ENCODE data around the gene MTLN.
"Not testable (repeated sequence)": the region's sequence is repeated elsewhere in the genome, so short reads cannot be mapped to it uniquely, and the experiment has no call there.

The MTLN gene

DNA sequence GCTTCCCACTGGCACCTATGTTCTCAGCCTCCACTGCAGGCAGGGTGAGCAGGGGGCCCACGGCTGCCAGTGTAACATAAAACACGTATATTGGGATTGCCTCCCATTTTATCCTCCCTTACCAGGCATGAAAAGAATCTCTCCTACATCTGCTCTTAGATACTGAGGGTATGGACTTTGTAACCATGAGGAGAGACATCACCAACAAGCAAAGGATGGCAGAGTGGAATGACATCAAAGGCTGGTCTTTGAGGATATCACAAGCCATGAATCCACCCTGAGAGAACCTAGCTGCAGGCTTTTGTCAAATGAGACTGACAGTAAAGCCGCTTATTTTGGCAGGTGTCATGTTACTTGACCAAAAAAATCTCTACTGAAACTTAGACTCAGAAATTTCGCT is 14.9 kb downstream of the MTLN start:
- no peak for DNase-seq

- DNase-seq, result not testable (repeated sequence)
Measured at GRCh38 chr2:110190169-110190568, 22.2 kb downstream of the MTLN start.

DNA sequence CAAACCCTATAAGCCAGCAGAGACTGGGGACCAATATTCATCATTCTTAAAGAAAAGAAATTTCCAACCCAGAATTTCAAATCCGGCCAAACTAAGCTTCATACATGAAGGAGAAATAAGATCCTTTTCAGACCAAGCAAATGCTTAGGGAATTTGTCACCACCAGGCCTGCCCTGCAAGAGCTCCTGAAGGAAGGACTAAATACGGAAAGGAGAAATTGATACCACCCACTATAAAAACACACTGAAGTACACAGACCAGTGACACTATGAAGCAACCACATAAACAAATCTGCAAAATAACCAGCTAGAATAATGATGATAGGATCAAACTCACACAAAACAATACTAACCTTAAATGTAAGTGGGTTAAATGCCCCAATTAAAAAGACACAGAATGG is 29.9 kb downstream of the MTLN start:
- DNase-seq, result no peak

DNA sequence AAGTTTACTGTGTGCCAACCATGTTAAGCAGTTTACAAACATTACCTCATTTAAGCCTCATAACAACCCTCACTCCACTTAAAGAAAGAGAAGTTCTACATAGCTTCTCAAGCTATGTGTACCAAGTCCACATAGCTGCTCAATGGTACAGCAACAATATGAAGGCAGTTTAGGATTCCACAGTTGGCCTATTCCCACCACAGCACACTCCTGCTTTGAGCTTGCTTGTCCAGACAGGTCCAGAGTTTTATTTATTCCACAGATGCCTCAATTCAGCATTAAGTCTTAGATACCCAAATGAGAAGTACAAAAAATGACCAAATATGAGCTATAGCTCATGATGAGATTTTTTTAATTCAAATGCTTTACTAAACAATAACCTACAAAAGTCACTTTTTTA is 32.3 kb downstream of the MTLN start:
- DNase-seq, result no peak

GRCh38 chr2:110173523-110173922 is 38.8 kb downstream of the MTLN start:
- no peak for DNase-seq

DNA sequence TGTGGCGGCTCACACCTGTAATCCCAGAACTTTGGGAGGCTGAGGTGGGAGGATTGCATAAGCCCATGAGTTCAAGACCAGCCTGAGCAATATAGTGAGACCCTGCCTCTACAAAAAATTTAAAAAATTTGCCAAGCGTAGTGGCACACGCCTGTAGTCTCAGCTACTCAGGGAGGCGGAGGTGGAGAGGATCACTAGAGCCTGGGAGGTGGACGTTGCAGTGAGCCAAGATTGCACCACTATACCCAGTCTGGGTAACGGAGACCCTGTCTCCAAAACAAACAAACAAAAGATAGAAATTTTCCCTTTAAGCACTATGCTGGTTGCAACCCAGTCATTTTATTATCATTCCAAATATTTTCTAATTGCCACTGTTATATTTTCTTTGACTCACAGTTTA is 39.8 kb downstream of the MTLN start:
- no peak for DNase-seq

GRCh38 chr2:110170102-110170501 is 42.2 kb downstream of the MTLN start:
- no peak for DNase-seq

- no peak for DNase-seq
Measured at GRCh38 chr2:110167326-110168000, 44.9 kb downstream of the MTLN start.

- no peak for DNase-seq
Measured at GRCh38 chr2:110166266-110166665, 46.1 kb downstream of the MTLN start.

All from activated naive CD4-positive, alpha-beta T cell treated with anti-CD3 and anti-CD28 coated beads, Interleukin-2, amount 50 U/mL, for 16 hours (primary cell).